UCSD-AML1 (cell line): Measurements from ENCODE around the gene HOXC9.

Experiments used
- DNase-seq: peaks from one replicate; lab custom pipeline; 2025; ENCODE audit not compliant: unreplicated experiment; lab: John Stamatoyannopoulos, UW

The HOXC9 gene

DNA sequence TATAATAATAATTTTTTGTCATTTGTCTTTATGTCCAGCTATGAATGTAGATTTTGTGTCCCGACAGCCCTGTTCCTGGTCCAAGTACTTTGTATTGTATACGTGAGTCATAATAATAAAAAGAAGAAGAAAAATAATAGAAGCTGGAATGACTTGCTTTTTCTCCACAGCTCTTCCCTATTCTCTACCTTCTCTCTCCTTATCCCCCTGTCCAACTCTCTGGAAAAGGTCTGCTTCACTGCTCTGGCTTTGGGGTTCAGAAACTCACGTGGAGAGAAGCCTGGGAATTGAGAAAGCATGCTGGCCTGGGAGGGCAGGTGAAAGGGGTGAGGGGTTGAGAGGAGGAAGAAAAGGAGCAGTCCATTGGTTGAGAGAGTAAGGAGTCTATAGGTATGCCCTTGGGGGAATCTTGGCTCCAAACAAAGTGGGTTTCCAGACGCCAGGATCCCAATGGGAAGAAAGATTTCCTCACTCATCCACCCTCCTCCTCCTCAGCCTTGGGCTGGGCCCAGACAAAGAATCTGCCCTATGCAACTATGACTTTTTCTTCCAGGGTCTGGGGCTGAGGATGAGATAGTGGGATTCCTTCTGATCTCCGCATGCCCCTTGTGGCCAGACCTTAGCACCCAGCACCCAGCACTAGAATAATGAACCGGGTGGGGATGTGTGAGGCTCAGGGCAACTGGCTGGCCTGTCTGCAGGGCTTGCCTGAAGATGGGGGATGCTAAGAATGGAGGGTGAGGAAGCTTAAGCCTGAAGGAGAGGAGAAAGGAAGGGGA lies 12.9 kb downstream of the HOXC9 start:
- DNase-seq, result no peak

DNA sequence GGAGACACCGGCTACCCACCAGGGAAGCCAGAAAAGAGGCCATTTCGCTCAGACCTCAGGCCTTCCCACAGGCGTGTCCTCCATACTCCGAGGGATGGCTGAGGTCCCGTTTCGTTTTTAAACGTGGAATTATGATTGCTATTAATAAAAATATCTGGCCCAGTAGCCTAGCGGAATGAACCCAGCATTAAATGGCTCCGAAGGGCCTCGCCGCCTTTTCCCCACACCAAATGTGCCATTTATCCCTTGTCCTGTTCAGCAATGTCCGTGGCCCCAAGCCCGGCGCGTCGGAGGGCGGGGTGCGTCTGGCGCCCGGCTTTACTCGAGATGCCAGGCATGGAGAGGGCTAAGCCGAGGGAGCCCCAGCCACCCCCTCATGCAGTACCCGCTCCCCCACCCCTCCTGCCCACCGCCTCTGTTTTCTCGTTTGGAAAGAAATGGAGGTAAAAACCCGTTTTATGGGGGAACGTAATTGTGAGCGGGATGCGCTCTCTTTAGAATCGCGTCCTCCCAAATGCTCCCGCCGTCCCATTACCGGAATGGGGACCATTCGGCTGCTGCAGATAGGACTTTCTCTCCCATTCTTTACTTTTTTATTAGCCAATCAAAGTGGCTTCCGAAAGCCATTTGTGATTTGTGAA lies 14.5 kb downstream of the HOXC9 start:
- no peak for DNase-seq

- DNase-seq, result no peak
These were observed 15.3 kb downstream of the HOXC9 start for GRCh38 chr12:54015018-54015931.

DNA sequence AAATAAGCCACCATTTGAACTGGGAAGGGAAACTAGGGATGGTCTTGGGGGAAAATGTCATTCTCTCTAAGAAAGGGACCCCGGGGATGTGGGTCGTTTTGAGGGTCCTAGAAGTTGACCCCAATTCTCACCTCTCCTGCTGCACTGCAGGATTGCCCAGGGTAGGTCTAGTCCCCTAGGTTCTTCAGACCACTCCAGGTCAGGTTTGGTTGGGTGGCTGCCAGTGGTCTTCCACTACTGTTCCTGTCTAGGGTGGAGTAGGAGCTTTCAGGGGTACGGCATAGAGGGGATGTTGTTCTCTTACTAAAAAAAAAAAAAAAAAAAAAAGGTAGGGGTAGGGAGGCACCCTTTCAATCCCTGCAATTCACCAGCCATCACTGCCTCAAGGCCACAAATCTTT lies 16.1 kb downstream of the HOXC9 start:
- DNase-seq, result no peak

- no peak for DNase-seq
These were observed 16.6 kb downstream of the HOXC9 start for GRCh38 chr12:54016478-54016964.

DNA sequence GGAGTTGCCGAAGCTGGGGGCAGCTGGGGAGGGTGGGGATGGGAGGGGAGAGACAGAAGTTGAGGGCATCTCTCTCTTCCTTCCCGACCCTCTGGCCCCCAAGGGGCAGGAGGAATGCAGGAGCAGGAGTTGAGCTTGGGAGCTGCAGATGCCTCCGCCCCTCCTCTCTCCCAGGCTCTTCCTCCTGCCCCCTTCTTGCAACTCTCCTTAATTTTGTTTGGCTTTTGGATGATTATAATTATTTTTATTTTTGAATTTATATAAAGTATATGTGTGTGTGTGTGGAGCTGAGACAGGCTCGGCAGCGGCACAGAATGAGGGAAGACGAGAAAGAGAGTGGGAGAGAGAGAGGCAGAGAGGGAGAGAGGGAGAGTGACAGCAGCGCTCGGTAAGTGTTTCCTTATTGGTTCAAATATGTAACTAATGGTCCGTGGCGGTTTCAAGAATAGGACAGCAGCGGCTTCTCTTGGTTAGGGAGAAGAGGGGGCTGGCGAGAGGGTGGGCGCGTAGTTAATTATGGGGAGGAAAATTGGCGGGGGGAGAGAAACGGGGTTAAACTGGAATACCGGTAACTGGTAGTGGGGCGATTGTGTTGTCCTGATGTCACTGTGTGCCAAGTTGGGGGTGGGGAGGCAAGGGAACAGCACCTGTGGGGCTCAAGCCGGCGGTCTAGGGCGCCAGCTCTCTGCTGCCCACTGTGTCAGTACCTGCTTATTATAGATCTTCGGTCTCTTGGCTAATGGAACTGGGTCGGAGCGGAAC lies 17.2 kb downstream of the HOXC9 start:
- DNase-seq, result no peak

- DNase-seq, result peak; percentile 68
These were observed 18.0 kb downstream of the HOXC9 start for GRCh38 chr12:54017878-54018467.

- DNase-seq, result no peak
These were observed 18.6 kb downstream of the HOXC9 start for GRCh38 chr12:54018468-54018984.

DNA sequence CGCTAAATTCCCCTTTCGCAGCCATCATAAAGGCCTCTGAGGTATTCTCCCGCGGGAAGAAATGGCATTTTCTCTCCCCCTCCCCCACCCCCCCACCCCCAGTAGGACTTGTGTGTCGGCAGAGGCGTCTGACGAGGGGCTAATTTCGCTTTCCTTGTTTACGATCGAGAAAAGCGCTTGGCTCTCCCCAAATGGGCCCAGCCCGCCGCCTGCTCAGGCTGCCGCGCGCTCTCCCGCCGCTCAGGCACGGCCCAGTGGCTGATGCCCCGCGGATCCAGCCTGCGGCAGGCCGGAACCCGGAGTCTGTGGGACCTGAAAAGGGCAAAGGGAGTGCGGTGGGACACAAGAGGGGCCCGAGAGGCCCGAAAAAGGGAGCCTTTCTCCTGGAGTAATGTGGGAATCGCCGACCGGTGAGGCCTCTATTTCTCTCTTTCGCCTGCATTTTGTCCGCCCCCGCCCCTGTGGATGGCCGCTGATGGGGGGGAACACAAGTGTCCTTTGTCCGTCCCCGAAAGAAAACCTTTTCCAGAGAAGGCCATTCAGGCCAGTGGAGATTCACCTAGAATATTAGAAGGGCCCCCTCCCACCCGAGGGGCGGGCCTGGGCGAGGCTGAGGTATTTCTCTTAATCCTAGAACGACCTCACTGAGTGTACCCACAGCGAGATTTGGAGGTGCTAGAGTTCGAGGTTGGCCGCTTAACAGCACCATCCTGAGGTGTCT lies 19.3 kb downstream of the HOXC9 start:
- no peak for DNase-seq

GRCh38 chr12:54019924-54020590 lies 20.1 kb downstream of the HOXC9 start:
- DNase-seq, result no peak

DNA sequence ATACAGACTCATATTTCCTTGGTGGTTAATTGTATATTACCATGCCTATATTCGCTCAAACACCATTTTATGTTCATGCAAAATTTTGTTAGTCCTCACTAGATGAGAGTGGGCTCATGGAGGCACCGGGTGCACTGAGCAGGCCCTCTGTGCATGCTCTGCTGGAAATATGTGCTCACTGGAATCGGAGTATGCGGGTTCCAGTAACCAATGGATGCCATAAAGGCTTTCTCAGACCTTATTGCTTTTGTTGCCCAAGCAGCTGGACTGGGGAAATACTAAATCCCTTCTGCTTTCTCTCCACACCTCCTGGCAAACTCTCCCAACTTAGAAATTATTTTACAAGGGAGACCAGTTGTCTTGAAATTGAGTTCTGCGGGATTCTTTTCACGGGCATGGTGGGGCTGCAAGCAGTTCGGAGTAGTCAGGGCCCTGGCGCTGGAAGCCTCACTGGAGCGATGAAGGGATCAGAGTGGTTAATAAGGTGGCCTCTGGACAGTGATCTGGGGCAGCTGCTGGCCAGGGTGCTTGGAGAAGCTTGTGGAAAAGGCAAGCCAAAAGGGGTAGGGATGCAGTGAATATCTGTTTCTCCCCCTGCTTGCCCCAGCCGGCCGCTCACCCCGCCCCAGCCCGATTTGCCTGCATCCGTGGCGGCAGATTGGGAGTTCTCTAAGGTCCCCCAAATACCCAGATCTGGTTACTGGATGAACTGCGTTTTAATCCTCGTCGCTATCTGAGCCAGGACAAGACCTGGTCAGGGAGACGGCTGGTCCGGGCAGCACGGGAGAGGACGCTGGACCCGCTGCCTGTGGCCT lies 20.8 kb downstream of the HOXC9 start:
- no peak for DNase-seq

GRCh38 chr12:54021432-54022013 lies 21.6 kb downstream of the HOXC9 start:
- no peak for DNase-seq

DNA sequence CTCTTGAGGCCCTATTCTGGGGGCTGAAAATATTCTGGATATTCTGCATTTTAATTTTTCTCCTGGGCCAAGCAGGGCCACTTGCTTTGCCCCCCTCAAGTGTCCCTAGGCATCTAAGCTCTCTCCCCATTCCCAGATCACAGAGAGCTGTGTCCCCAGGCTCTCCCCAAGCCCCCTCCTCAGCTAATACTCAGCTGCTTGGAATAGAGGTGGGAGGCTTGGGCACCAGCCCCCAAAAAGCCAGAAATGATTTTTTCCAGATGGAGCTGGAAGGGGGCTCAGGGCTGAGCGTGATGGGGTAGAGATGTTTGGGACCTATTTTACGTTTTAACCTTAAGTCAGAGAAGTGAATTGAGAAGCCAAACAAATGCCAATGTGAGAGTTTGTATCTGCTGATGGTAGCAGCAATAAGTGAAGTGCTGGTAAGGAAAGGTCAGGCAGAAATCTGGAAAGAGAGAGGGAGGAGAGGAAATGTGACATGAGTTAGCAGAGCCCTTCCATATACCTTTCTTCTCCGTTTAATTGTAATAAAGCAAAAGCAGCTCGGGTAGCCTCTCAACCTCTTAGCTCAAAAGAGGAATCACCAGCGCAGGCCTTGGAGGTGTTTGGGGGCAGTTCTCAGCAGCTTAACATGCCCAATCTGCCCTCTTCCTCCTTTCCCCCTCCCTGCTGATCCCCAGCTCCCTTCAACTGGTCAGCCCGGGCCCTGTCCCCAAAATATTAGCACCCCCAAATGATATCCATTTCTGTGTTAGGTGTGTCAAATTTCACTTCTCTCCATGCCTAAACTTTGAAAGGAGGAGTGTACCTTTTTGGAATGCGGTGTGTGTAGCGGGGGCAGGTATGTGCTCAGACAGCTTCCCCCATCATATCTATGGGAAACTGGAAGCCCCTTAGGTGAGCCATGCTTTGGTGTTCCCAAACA lies 23.3 kb downstream of the HOXC9 start:
- DNase-seq, result no peak

DNA sequence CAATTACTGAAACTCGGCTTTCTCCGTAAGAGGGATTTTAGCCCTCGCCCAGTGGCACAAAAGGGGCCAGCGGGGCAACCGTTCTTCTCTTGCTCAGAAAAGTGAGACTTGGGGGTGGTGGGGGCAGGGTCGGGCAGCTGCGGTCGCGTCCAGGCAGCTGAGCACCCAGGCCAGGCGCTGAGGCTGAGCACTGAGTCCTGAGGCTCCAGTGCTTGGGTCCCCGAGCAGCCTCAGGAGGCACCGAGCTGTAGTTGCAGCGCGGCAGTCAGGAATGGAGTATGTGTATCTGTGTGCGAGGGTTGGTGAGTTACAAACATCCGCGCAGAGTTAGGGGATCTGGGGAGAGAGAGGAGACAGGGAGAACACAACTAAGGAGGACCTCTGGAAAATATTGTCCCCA lies 24.2 kb downstream of the HOXC9 start:
- DNase-seq, result no peak

GRCh38 chr12:54024581-54025305 lies 24.8 kb downstream of the HOXC9 start:
- DNase-seq, result no peak
